ENCODE measurements around the gene TMEM131.

DNA sequence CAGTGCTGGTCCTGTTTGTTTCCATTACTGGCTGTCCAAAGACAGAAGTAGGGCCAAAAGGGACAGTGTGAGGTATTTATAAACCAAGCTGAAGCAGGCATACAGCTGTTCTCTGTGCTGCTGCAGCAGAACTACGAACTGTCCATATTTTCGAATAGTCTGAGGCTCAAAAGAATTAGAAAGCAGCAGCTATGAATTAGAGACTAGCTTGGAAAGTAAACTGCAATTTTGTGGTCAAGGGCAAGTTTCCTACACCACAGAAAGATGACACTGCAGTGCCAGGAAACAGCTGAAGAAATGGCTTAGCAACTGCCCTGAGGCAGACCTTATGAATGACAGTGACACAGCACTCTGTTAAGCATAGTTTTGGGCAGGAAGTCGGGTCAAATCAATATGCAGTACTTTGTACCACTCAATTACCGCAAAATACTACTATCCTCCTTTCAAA is 125.3 kb downstream of the TMEM131 start:
- TF ChIP-seq RCOR1 (conservative IDR thresholded peaks at IDR 0.05; ENCODE audit: low read depth, low read length) (no peak), NFYA (IDR thresholded peaks at IDR 0.05; ENCODE audit: borderline replicate concordance, low read depth, low read length) (no peak), POLR2AphosphoS2 (IDR thresholded peaks at IDR 0.05; ENCODE audit: low read depth, low read length) (no peak)
- TF ChIP-seq, protein P1, sequence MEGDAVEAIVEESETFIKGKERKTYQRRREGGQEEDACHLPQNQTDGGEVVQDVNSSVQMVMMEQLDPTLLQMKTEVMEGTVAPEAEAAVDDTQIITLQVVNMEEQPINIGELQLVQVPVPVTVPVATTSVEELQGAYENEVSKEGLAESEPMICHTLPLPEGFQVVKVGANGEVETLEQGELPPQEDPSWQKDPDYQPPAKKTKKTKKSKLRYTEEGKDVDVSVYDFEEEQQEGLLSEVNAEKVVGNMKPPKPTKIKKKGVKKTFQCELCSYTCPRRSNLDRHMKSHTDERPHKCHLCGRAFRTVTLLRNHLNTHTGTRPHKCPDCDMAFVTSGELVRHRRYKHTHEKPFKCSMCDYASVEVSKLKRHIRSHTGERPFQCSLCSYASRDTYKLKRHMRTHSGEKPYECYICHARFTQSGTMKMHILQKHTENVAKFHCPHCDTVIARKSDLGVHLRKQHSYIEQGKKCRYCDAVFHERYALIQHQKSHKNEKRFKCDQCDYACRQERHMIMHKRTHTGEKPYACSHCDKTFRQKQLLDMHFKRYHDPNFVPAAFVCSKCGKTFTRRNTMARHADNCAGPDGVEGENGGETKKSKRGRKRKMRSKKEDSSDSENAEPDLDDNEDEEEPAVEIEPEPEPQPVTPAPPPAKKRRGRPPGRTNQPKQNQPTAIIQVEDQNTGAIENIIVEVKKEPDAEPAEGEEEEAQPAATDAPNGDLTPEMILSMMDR (IDR thresholded peaks at IDR 0.05 in 2 of 3, conservative IDR thresholded peaks at IDR 0.05 in 1 of 3; ENCODE audit: control insufficient read depth in 2 of 3, extremely low read depth in 1 of 3, insufficient read depth in 1 of 3, low read depth in 3 of 3, low read length in 3 of 3) = peak in 2 of 3 experiments; percentile 13 to 66; a peak in 3 of 6 replicates
- TF ChIP-seq, protein P2, sequence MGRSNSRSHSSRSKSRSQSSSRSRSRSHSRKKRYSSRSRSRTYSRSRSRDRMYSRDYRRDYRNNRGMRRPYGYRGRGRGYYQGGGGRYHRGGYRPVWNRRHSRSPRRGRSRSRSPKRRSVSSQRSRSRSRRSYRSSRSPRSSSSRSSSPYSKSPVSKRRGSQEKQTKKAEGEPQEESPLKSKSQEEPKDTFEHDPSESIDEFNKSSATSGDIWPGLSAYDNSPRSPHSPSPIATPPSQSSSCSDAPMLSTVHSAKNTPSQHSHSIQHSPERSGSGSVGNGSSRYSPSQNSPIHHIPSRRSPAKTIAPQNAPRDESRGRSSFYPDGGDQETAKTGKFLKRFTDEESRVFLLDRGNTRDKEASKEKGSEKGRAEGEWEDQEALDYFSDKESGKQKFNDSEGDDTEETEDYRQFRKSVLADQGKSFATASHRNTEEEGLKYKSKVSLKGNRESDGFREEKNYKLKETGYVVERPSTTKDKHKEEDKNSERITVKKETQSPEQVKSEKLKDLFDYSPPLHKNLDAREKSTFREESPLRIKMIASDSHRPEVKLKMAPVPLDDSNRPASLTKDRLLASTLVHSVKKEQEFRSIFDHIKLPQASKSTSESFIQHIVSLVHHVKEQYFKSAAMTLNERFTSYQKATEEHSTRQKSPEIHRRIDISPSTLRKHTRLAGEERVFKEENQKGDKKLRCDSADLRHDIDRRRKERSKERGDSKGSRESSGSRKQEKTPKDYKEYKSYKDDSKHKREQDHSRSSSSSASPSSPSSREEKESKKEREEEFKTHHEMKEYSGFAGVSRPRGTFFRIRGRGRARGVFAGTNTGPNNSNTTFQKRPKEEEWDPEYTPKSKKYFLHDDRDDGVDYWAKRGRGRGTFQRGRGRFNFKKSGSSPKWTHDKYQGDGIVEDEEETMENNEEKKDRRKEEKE (IDR thresholded peaks at IDR 0.05) = no peak

All from GM12878 (cell line).